ENCODE measurements around the gene ACTR5.
A peak's percentile ranks its signal among the peaks of the same experiment; 100 is the strongest.
"Not testable (repeated sequence)": the region's sequence is repeated elsewhere in the genome, so short reads cannot be mapped to it uniquely, and the experiment has no call there.

ACTR5 gene

DNA sequence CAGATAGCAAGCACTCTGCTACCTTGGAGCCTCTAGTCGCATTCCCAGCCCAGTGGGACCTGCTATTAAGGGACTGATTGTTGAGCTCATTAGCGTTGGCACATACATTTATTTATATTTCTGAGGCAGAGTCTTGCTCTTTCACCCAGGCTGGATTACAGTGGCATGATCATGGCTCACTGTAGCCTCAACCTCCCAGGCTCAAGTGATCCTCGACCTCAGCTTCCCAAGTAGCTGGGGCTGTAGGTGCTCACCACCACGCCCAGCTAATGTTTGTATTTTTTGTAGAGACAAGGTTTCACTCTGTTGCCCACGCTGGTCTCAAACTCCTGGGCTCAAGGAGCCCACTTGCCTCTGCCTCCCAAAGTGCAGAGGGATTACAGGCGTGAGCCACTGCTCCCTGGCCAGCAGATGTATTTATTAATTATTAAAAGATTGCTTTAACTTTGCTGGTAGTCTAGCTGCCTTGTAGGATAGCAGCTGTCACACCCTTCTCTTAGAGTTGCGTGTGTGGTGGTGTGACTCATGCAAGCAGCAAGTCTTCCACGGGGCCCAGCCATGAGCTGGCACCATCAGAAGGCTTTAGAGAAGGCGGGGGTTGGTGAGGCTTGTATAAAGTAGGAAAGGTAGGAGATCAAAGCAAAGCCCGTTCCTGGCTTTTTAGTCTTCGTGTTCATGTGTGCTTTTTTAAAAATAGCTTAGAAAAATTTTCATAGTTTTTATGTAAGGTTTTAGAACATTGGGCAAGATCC is 16.5 kb downstream of the ACTR5 start:
- peak in 41 of 58 donors; percentile 4 to 80 (median 44) for DNase-seq

DNA sequence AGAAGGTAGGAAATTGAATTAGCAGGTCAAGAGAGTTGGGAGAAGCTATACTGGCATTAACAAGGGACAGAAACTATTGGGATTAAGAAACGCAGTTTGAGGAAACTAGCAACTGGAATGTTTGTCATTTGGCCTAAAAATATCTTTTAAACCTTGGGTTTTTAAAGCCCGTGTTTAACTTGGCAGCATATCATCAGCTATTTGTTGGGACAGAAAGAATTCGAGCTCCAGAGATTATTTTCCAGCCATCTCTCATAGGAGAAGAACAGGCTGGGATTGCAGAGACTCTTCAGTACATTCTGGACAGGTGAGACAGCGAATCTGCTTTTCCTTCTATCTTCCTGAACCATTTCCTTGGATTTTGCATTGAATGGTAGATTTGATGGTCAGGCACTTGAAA is 17.8 kb downstream of the ACTR5 start:
- no peak for DNase-seq

DNA sequence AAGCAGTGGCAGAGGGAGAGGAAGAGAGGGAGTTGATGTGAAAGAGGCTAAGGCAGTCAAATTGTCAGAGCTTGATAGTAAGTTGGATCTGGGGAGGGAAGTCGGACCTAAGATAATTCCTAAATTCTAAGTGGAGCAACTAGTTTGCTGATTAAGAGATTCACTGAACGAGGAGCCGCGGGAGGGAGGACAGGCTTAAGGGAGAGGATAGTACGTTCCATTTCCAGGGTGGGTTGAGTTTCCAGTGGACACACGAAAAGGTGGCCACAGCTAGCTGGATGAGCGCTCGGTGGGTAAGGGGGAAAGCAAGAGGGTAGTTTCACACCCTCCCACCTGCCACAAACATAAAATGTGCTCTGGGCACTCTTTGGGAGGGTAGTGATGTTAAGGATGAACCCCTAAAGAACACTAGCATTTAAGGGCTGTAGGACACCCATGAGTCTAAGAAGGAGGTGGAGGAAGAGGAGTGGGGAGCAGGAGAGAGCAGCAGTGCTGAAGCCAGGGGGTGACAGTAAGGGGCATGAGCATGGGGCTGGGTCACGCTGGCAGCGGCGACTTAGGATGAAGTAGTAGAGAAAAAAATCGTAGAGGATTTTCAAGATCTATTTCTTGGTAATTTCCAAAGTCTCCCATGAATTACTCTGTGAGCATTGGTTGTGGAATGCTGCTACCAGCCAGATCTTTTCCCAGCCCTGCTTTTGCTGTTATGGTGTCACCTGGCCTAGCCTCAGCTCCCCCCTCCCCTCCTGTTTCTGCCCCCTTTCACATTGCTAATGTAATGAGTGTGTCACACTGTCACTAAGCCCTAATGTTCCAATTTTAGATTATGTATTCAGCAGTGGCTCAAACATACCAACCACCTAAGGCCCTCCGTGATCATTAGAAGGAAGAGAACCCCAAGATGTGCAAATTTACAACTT is 21.4 kb downstream of the ACTR5 start:
- no peak for DNase-seq

DNA sequence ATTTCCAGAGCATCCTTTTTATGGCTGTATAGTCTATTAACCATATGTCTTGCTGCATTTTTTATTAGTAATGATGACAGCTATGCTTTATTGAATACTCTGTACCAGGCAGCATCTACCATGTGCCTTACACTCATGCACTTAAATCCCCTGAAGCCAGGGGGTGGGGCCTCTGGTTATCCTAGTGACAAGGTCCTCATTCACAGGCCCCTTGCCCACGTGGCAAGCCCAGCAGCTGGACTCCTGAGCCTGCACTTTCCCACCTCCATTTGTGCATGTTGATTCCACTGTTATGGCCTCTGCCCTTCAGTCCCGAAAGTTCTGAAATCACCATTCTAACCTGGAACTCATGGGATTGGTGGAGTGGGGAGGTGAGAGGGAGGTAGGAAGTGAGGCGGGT is 22.3 kb downstream of the ACTR5 start:
- DNase-seq: no peak

DNA sequence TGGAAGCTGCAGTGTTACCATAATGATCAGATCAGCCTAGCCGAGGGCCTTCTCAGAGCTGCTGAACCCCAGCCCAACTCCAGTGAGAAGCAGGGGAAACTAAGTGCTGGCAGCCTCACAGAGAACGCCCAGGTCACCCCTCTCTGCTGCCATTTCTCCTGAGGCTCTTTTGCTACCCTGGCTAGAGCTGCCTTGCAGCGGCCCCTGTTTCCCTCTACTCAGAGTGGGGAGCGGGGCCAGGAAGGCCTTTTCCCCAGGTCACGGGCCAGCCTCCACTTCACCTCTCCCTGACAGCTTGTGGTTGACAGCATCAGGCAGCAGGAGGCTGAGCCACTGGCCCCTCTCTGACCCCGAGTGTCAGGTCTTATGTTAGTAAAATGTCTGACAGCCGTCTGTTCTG is 22.7 kb downstream of the ACTR5 start:
- no peak for DNase-seq

DNA sequence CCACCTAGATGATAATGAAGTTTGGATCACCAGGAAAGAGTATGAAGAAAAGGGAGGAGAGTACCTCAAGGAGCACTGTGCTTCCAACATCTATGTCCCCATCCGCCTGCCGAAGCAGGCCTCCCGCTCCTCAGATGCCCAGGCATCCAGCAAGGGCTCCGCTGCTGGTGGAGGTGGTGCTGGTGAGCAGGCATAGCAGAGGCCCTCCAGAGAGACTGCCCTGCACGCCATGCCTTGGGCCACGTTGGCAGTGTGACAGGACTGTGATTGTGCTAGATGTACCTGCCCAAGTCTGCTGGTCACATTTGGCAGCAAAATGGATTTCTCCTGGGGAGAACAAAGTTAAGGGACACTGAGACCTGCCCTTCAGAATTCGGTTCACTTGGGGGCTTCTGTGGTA is 23.4 kb downstream of the ACTR5 start:
- DNase-seq: no peak

DNA sequence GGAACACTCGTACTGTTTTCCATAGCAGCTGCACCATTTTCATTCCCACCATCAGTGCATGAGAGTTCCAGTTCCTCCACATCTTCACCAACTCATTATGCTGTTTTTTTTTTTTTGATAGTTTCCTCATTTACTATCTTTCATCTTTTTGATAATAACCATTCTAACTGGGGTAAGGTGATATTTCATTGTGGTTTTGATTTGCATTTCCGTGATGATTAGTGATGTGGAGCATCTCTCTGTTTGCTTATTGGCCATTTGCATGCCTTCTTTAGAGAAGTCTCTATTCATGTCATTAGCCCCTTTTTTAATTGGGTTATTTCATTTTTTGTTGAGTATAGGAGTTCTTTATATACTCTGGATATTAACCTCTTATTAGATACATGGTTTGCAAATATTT is 25.9 kb downstream of the ACTR5 start:
- DNase-seq: no peak

DNA sequence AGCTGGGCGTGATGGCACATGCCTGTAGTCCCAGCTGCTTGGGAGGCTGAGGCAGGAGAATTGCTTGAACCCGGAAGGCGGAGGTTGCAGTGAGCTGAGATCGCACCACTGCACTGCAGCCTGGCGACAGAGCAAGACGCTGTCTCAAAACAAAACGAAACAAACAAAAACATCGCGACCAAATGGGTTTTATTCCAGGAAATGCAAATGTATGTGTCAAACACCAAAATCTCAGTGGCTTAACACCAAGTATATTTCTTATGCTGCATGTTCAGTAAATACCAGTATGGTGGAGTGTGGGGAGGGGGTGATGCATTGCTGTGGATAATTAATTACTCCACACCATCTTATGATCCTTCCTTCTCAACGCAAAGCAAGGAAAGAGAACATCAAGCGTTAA is 28.1 kb downstream of the ACTR5 start:
- no peak for DNase-seq

DNA sequence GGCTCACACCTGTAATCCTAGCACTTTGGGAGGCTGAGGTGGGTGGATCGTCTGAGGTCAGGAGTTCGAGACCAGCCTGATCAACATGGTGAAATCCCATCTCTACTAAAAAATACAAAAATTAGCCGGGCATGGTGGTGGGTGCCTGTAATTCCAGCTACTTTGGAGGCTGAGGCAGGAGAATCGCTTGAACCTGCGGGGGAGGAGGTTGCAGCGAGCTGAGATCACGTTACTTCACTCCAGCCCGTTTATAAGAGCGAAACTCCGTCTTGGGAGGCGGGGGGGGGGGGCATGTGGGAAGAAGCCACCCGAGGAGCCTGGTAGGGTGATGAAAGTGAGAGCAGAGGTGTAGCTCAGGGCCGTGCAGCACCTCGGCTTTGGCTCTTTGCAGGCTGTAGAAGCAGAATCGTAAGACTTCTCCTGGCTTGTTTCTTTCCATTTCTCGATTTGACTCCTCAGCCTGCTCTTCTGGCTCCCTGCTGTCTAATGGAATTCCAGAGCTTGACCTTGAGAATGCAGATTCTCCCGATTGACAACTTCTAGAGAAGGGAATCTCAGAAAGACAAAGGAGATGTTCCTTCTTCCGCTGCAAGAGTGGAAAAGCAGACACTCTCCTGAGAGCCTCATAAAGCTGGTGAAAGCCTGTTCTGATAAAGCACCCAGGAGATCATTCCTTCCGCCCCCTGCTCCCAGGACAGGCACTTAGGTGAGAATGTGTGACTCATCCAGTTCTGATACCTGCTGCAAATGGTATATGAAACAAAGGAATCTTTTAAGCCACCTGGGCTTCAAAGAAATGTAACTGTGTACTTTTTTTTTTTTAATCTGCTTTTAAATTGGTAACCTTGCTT is 31.2 kb downstream of the ACTR5 start:
- no peak for DNase-seq

DNA sequence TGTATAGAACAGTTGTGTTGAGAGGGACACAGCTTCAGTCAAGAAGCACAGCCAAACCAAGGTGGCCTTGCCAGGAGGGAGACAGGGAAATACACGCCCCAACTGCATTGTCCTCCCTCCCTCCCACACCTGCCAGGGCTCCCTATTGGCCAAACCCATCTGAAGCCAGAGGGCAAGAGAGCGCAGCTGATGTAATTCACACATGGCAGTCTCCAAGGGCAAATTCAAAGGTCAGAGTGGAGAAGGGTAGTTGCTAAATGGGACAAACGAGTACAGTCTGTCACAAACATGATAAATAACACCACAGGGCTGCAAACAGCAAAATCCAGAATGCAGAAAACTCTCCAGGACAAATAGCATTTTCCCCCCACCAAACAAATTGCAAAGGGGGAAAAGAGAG is 34.0 kb downstream of the ACTR5 start:
- DNase-seq: no peak

DNA sequence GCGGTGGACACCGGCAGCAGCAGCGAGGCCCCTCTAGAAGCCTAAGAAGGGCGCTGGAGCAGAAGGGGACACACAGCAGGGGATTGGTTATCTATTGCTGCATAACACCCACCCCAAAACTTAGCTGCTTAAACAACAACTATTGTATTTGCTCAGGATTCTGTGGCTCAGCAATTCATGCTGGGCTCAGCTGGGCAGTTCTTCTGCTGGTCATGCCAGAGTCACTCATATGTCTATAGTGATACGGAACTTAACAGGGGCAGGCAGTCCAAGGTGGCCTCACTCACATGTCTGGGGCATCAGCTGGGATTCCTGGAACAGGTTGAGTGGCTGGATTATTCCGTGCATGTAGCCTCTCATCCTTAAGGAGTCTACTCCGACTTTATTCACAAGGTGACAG is 39.6 kb downstream of the ACTR5 start:
- DNase-seq: no peak

DNA sequence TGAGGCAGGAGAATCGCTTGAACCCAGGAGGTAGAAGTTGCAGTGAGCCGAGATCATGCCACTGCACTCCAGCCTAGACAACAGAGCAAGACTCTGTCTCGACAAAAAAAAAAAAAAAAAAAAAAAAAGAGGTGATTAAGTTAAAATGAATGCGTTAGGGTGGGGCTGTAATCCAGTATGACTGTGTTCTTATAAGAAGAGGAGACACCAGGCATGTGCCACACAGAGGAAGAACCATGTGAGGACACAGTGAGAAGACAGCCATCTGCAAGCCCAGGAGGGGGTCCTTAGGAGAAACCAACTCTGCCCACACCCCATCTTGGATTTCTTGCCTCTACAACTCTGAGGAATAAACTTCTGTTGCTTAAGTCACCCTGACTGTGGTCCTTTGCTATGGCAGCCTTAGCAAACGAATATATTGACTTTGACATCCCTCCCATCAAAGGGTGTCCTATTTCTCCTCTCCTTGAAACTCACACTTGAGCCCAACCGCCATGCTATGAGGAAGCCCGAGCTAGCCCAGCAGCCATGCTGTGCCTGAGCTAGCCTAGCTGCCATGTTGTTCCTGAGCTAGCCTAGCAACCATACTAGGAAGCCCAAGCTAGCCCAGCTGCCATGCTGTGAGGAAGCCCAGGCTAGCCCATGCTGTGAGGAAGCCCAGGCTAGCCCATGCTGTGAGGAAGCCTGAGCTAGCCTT is 41.4 kb downstream of the ACTR5 start:
- DNase-seq: no peak

DNA sequence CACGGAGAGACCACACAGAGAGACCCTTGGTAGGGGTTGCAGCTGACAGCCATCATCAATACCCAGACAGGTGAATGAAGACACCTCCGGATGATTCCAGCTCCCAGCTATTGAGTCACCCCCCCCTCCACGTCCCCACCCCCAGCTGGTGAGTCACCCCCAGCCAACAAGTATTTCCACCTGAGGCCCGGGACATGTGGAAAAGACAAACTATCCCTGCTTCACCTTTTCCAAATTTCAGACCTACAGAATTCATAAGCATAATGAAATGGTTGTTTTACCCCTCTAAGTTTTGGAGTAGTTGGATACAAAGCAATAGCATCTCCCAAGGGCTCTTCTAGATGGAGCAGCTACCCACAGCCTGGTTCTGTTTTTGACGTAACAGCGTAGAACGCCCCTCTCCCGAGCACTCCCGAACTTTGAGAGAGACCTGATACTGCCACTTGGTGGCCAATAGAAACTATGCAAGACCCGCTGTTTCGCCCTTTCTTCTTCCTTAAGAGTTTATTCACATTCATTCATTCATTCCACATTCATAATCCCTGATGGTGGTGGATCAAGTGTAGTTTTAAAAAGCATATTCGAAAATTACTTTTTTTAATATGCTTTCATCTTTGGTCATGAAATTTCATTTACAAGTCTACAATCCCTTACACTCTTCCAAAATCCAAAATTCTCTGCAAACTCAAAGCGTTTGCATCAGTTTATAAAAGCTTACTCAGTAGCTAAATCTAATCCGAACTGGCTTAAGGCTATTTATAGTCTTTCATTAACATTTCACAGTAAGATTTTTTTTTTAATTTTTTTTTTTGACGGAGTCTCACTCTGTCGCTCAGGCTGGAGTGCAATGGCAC is 42.2 kb downstream of the ACTR5 start:
- DNase-seq: peak in 2 of 58 donors; percentile 13 to 35

DNA sequence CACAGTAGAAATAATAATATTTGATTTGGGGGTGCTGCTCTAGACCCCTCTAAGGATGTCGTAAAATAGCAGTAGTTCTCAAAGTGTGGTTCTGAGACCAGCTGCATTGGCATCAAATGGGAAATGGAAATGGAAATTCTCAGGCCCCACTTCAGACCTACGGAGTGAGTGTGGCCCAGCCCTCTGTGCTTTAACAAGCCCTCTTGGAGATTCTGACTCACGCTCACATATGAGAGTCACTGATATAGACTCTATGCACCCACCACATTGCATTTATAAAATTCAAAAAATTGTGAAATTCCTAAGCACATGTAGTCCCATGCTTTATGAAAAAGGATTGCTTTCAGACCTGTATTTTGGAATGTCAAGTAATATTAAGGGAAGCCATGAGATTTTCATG is 43.0 kb downstream of the ACTR5 start:
- no peak for DNase-seq

DNA sequence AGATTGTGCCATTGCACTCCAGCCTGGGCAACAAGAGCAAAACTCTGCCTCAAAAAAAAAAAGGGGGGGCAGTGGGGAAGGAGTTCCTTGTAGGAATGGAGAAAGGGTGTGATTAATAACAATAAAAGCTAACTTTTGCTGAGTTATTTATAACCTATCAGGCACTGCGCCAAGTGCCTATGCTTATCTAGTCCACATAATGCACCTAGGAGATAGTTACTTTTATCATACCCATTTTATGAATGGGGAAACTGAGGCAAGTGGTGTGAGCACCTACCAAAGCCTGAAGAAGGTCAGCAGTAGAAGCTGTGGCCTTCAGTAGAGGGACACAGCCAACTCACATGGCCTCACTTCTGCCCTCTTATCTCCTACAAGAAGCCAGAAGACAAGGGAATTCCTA is 43.7 kb downstream of the ACTR5 start:
- no peak for DNase-seq

DNA sequence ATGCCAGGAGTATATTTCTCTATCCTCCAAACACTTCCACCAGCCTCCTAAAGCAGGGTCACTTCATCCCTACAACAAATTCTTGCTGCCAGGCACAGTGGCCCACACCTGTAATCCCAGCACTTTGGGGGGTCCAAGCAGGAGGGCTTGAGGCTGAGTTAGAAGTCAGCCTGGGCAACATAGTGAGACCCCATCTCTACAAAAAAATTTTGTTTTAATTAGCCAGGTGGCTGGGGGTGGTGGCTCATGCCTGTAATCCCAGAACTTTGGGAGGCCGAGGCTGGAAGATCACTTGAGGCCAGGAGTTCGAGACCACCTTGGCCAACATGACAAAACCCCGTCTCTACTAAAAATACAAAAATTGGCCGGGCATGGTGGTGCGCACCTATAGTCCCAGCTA is 45.8 kb downstream of the ACTR5 start:
- DNase-seq: not testable (repeated sequence)

DNA sequence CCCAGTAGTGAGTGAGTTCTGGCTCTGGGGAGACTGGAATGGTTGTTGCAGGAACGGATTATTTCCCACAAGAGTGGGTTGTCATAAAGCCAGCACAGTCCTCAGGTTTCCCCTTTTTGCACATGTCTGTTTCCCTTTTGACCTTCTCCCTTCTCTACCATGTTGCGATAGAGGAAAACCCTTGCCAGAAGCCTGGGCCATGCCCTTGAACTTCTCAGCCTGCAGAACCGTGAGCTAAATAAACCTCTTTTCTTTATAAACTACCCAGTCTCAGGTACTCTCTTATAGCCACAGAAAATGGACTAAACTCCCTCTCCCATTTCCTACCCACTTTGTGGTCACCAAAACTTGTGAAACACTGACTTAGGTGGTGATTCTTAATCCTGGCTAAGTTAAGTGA is 50.0 kb downstream of the ACTR5 start:
- no peak for DNase-seq

DNA sequence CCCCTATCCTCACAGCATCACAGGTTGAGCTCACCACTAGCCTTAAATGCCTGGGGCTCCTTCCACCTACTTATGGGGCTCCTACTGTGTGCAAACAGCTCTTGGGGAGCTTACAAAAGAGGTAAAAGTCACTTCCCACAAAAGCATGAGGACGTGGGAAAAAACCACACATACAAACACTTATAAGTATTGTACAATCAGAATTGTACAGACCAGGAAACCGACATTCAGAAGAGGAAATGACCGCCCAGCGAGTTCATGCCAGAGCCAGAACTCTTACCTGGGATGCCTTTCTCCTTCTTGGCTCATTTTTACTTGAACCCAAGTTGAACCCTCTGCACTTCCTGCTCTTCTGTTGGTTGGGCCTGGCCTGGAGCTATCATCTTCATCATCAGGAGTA is 50.9 kb downstream of the ACTR5 start:
- no peak for DNase-seq

DNA sequence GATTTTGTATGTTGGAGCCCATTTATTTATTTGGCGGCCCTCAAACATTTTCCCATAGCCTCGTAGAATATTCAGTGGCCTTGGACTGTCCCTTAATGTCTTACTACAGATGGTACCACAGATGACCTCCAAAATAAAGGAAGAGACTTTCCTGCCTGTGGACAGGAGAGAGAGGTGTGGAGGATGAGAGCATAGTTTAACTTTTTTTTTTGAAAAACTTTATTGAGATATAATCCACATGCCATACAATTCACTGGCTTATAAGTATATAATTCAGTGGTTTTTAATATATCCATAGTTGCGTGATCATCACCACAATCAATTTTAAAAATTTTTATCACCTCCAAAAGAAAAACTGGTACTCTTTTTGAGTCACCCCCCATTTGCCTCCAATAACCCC is 52.6 kb downstream of the ACTR5 start:
- DNase-seq: no peak

DNA sequence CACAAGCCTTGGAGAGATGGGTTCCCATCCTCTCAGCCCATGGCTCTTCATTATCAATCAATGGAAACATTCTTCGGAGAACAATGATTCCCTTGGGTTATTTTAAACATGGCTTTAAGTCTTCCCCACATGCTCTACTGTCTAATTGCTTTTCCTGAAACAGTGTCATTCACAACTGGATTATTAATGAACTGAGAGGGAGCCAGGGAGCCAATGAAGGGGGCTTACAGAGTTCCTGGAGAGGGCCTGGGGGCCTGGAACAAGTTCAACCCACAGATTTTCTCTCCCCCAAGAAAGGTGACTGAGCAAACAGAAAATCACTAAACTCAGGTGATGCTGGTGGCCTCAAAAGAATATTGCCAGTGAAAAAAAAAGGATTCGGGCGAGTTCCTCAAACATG is 56.0 kb downstream of the ACTR5 start:
- DNase-seq: no peak

All from anterior cingulate cortex (tissue), 58 donors.